ENCODE data around the gene OR8G1.

DNA sequence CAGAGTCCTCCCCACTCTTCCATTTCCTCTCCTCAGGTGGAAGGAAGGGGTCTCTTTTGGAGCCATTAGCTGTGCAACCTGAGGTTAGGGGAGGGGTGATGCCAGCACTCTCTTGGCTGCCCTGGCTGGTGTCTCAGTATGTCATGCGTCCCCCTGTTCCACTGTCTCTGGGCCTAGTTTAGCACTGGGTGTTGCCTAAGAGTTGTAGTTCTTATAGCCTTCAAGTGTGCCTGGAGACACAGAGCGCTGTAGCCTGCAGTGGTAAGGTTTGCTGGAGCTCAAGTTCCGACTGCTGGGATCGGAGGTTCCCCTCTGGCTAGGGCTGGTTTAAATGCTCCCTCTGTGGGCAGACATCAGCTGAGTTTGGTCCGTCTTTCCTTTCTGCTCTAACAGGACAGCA is 36.9 kb upstream of the OR8G1 start:
- TF ChIP-seq CTCF (IDR thresholded peaks at IDR 0.05): no peak
- no peak for TF ChIP-seq EZH2 (IDR thresholded peaks at IDR 0.05; ENCODE audit: borderline replicate concordance, insufficient read depth, low read depth, low read length, poor library complexity, severe bottlenecking)
